HFF-Myc (cell line): ENCODE measurements around the gene EYA2.

ENCODE experiments used
- DNase-seq: peaks from one replicate; pipeline ENCODE4 v3.0.0-alpha.2; 2011; ENCODE audit warnings: low read depth; ENCODE audit errors: extremely low read depth
- H3K4me3 ChIP-seq: replicated peaks from 2 replicates; pipeline ENCODE4 v1.5.1; 2011; ENCODE audit warnings: low read depth, mild to moderate bottlenecking, control low read depth, low read length
- CTCF ChIP-seq: IDR thresholded peaks from 2 replicates; pipeline ENCODE4 v1.5.1; 2012; ENCODE audit warnings: mild to moderate bottlenecking, low read depth, low read length, control low read depth; ENCODE audit errors: missing control alignments

EYA2 gene

GRCh38 chr20:47009784-47010183 is 115.1 kb downstream of the EYA2 start:
- no peak overlapping the region for H3K4me3 ChIP-seq
- DNase-seq: no peak
- TF ChIP-seq CTCF: no peak

DNA sequence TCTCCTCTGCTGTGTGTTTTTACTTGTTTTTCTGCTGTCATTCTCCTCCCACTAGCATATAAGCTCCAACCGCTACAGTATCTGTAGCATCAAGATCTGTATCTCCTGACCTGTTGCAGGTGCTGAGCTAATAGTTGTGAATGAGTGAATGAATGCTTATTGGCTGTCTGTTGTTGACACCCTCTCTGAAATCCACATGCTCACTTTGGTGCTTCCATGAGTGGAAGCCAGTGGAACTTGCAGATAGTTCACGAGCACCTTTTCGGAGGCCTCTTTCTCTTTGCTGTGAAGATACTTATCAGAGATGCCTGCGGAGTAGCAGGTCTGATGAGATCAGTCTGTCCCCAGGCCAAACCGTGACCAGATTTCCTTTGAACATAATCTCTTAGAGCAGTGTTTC is 117.3 kb downstream of the EYA2 start:
- TF ChIP-seq CTCF: no peak
- DNase-seq: no peak
- no peak overlapping the region for H3K4me3 ChIP-seq

DNA sequence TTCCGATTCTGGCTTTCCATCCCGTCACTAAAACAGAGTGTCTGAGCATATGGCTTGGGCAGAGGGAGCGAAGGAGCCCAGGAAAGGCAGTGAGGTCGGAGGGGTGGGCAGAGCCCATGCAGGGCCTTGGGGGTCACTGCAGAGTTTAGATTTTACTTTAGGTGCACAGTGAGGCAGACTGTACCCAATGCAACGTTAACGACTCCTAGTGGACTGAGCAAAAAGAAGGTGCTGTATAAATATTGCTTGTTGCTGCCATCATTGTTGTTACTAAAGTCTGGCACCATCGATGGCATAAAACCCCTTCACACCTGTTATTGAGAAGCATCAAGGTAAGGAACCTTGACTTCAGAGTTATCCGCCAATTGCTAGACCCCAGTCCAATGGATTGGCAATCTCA is 119.0 kb downstream of the EYA2 start:
- TF ChIP-seq CTCF: no peak
- no peak for DNase-seq
- H3K4me3 ChIP-seq: no peak overlapping the region

GRCh38 chr20:47016068-47016664 is 121.5 kb downstream of the EYA2 start:
- no peak for DNase-seq
- no peak overlapping the region for H3K4me3 ChIP-seq
- no peak for TF ChIP-seq CTCF

DNA sequence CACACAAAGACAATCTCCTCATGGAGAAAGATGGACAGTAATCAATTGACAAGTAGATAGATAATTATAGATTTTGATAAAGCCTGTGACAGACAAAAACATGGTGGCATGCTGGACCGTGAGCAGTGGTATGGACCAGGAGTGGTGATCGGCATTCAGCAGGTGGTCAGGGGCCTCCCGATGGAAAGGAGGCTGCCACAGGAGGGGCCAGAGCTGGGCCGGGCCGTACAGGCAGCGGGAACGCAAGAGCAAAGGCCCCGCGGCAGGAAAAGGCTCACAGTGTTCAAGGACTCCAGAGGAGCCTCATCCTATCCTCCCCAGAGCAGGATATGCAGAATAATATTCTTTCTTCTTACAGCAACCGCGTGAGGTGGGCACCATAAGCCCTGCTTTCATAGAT is 123.7 kb downstream of the EYA2 start:
- TF ChIP-seq CTCF: no peak
- DNase-seq: no peak
- no peak overlapping the region for H3K4me3 ChIP-seq

DNA sequence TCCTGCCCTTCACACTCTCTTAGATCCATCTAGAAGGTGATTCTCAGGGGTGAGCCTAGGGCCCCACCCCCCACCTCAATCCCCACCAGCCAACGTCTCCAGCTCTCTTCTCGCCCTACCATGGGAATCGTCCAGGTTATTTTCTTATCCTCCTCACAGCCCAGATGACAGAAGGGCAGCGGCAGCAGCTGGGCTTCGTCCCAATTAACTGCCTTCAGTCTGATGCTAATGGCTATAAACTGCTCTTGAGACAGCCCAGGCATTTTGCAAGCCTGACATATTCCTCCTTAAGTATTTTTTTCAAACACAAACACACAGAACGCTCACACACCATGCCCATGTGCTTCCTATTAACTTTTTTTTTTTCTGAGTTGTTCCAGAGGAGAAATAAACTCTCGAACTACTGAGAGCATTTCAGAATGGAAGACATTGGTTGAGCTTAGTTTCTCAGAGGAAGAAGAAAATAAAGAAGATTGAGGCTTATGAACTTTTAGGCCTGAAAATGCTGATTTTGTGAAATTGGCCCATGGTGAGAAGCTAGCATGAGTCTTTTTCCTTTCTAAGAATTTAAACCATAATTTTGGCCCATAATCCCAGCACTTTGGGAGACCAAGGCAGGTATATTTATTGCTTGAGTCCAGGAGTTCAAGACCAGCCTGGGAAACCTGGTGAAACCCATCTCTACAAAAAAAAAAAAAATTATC is 124.6 kb downstream of the EYA2 start:
- peak; percentile 56 for DNase-seq
- no peak for TF ChIP-seq CTCF
- H3K4me3 ChIP-seq: no peak overlapping the region

- no peak for DNase-seq
- H3K4me3 ChIP-seq: no peak overlapping the region
- TF ChIP-seq CTCF: no peak
These were observed 125.6 kb downstream of the EYA2 start for GRCh38 chr20:47020231-47020630.
